LNCAP (cell line): Measurements from ENCODE around the gene PALM3.

Experiments
- TF ChIP-seq, protein P1 (sequence below): fragments of 450-650 bp; IDR thresholded peaks from 2 replicates; pipeline ENCODE4 v1.5.1; 2017; ENCODE audit warnings: mild to moderate bottlenecking

The PALM3 gene

DNA sequence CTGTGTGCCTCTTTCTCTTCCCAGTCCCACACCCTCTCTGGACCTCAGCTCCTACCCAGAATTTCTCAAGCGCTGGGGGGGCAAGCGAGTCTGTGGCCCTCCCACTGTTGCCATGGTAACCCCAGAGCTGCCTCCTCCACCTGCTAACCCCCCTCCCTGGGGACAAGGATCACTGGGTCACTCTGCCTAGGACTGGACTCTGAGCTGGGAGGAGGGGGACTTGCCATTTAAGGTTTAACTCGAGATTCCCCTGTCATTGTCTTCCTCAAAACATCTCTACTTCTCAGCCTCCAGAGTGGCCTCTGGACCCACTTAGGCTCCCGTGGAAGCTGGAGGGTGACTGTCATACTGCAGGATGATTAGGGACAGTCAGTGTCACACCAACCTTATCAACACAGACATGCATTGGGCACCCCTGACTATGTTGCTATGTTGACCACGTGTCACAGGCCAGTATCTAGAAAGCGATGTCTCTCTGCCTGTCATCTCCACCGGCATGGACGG is 2.2 kb downstream of the PALM3 start:
- TF ChIP-seq, protein P1, sequence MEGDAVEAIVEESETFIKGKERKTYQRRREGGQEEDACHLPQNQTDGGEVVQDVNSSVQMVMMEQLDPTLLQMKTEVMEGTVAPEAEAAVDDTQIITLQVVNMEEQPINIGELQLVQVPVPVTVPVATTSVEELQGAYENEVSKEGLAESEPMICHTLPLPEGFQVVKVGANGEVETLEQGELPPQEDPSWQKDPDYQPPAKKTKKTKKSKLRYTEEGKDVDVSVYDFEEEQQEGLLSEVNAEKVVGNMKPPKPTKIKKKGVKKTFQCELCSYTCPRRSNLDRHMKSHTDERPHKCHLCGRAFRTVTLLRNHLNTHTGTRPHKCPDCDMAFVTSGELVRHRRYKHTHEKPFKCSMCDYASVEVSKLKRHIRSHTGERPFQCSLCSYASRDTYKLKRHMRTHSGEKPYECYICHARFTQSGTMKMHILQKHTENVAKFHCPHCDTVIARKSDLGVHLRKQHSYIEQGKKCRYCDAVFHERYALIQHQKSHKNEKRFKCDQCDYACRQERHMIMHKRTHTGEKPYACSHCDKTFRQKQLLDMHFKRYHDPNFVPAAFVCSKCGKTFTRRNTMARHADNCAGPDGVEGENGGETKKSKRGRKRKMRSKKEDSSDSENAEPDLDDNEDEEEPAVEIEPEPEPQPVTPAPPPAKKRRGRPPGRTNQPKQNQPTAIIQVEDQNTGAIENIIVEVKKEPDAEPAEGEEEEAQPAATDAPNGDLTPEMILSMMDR: no peak

DNA sequence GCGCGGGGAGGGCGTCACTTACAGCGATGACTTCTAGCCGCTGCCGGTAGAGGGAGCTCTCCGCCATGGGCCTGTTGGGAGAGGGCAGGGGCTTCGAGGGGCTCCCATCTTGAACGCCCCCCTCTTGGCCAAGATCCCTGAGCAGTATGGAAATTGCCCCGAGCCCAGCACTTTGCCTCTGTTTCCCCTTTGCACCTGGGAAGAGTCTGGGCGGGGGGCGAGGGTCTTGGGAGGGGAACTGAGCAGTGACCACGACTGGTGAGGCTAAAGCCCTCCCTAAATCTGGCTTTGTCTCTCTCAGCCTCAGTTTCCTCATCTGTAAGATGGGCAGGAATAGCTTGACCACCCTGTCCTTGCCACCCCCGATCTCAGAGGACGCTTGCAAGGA is 2.8 kb downstream of the PALM3 start:
- TF ChIP-seq, protein P1: peak; percentile 81

DNA sequence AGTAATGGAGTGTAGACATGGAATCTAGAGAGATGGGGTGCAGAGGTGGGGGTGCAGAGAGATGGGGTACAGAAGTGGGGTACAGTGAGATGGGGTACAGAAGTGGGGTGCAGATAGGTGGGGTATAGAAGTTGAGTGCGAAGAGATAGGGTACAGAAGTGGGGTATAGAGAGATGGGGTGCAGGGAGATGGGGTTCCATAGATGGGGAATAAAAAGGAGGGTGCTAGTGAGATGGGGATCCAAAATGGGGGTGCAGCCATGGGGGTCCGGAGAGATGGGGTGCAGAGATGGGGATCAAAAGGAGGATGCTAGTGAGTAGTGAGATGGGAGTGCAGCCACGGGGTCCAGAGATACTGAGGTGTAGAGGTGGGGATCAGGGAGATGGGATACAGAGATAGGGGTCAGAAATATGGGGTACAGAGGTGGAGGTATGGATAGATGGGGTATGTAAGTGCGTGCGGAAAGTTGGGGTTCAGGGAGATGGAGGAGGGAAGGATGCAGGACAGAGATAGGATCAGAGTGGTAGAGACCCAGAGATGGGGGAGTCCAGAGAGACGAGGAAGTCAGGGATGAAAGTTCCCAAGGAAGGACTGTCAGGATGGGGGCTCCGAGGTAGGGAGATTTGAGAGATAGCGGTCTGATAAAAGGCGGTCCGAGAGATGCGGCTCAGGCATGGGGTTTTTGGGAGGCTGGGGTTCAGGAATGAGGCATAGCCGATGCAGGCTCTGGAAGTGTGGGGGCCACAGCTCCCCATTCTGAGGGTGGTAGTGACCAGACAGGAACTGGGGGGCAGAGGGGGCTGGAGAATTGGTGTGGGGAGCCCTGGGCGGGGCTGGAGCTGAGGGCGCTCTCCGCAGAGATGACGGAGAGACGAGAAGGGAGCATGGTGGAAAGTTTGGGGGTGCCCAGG is 3.4 kb downstream of the PALM3 start:
- TF ChIP-seq, protein P1: no peak

DNA sequence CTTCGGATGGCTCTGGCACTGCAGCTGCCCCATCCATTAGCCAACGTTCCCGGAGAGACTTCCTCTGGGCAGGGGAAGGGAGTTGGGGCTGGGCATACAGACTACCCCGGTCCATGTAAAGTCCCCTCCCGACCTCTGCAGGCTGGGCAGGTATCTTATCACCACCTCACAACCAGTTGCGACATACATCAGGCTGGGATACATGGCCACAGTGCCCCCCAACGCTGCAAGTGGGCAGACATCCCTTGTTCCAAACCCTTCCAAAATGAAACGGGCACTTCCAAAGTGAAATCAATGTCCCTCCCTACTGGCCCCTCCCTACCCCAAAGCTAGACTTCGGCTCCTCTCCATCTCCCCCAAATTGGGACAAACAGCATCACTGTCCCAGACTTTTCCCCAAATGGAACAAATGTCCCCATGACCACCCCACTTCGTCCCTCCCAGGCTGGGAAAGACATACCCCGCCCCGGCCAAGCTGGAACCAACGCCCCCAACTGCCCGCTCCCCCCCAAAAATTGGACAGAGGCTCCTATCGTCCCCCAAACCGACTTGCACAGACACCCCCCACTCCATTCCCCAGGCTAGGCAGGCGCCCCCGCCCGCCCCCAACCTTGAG is 5.0 kb downstream of the PALM3 start:
- TF ChIP-seq, protein P1: no peak

DNA sequence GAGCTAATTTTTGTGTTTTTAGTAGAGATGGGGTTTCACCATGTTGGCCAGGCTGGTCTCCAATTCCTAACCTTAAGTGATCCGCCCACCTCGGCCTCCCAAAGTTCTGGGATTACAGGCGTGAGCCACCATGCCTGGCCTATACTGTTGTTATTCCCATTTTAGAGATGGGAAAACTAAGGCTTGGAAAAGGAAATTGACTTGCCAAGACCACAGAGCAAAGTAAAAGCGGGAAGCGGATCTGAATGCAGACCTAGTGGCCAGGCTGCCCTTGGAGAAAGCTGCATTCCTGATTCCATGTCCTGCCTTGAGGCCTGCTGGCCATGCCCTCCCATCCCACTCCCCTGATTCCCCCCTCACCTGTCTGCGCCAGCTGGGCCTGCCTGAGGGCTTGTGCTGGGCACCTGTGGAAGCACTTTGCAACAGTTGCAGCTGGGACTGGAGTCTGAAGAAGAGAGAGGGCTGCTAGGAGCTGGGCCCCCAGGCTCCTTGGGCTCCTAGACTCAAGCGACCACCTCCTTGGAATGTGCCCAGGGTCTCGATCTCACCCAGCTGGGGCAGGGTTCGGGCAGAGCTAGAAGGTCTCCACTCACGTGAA is 5.7 kb downstream of the PALM3 start:
- TF ChIP-seq, protein P1: no peak

DNA sequence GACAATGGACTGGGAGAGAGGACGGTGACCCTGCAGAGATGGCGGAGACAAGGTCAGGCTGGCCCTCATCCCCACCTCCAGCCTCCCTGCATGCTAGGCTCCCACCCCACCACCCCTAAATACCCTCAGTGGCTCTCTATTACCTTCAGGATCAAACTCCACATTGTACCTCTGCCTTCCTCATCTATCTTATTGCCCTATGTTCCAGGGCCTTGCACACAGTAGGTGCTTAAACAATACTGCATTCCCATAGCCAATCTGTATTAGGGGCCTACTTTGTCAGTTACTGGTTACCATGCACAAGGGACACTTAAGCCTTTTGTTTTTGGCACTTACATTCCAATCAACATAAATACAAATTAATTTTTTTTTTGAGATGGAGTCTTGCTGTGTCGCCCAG is 6.5 kb downstream of the PALM3 start:
- TF ChIP-seq, protein P1: no peak

DNA sequence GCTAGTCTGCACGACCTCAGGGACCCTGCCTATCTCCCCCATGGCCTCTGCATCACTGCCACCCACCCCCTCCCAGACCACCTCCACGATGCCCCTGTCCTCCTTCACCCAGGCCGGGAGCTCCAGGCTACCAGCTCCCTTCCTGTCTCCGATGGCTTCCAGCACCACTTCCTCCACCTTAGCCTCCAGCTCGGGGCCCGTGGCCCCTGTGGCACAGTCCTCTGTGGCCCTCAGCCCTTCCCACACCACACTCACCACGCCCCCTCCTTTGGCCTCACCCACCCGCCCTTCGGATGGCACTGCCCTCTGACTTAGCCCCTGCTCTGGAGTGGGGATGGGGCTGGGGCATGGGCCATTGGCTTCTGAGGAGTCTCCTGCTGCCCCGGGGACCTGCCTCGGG is 7.2 kb downstream of the PALM3 start:
- TF ChIP-seq, protein P1: no peak
